ENCODE data around the gene ZNF507.

DNA sequence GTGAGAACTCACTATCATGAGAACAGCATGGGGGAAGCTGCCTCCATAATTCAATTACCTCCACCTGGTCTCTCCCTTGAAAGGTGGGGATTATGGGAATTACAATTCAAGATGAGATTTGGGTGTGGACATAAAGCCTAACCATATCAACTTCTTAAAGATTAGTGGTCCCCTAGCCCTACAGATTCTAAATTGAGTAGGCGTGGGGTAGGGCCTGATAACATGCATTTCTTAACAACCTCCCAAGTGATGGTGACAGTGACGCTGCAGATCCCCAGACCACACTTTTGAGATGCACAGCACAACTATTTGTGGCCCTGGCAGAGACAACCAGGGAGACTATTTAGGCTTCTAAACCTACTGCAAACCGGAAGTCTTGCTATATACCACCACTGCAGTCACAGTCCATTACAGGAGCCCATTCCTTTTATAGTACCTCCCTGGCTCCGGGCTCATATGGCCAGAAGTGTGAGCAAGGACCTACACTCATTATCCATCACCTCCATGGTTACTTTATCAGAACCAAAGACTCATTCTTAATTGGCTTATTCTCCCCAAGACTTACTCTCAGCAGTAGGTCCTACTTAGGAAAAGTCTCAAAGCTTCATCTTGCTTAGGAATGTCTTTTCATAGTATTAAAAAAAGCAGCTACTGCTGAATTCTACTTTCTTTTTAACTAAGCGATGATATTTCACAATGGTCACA lies 58.0 kb downstream of the ZNF507 start:
- TF ChIP-seq, protein P1, sequence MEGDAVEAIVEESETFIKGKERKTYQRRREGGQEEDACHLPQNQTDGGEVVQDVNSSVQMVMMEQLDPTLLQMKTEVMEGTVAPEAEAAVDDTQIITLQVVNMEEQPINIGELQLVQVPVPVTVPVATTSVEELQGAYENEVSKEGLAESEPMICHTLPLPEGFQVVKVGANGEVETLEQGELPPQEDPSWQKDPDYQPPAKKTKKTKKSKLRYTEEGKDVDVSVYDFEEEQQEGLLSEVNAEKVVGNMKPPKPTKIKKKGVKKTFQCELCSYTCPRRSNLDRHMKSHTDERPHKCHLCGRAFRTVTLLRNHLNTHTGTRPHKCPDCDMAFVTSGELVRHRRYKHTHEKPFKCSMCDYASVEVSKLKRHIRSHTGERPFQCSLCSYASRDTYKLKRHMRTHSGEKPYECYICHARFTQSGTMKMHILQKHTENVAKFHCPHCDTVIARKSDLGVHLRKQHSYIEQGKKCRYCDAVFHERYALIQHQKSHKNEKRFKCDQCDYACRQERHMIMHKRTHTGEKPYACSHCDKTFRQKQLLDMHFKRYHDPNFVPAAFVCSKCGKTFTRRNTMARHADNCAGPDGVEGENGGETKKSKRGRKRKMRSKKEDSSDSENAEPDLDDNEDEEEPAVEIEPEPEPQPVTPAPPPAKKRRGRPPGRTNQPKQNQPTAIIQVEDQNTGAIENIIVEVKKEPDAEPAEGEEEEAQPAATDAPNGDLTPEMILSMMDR (IDR thresholded peaks at IDR 0.05) = no peak
- no peak for TF ChIP-seq POLR2A (IDR thresholded peaks at IDR 0.05)
